Stimulated activated naive B cell treated with anti-CD40 and anti-IgM and Interleukin-4, amounts not matched to agents 10 μg/mL and 1 μg/mL and 100 μg/mL, for 72 hours (primary cell): ENCODE measurements around the gene VPS8.
A peak's percentile ranks its signal among the peaks of the same experiment; 100 is the strongest.

Experiments used
- ATAC-seq, 2 donors: fragments of 150-1000 bp; cut with Tn5 transposase; replicated peaks; 2 replicates each; pipeline ENCODE4 v1.10.0; 2021; ENCODE audit warnings: moderate library complexity in 1 of 2
- DNase-seq: peaks from one replicate; pipeline ENCODE4 v3.0.0; 2021
- H3K27ac Mint-ChIP-seq: one replicate; pipeline ENCODE4 v1.8.0; 2022; ENCODE audit warnings: mild to moderate bottlenecking, mixed read lengths
- H3K27me3 Mint-ChIP-seq, 2 donors: one replicate each; pipeline ENCODE4 v1.8.0; 2022; ENCODE audit warnings: mixed read lengths in 2 of 2
- H3K36me3 Mint-ChIP-seq, 2 donors: one replicate each; pipeline ENCODE4 v1.8.0; 2022; ENCODE audit warnings: mixed read lengths in 2 of 2, mild to moderate bottlenecking in 1 of 2
- H3K4me1 Mint-ChIP-seq, 2 donors: one replicate each; pipeline ENCODE4 v1.8.0; 2022; ENCODE audit warnings: mixed read lengths in 2 of 2, mild to moderate bottlenecking in 1 of 2
- H3K4me3 Mint-ChIP-seq, 2 donors: one replicate each; pipeline ENCODE4 v1.8.0; 2022; ENCODE audit warnings: mild to moderate bottlenecking in 2 of 2, mixed read lengths in 2 of 2, moderate library complexity in 1 of 2
- H3K9me3 Mint-ChIP-seq, 2 donors: one replicate each; pipeline ENCODE4 v1.8.0; 2022; ENCODE audit warnings: mixed read lengths in 2 of 2, mild to moderate bottlenecking in 1 of 2

VPS8 gene

GRCh38 chr3:184791171-184791570 is 20.8 kb upstream of the VPS8 start:
- peaks cover 0 to 2% of the 10 kb centered on the region in 2 donors for H3K4me1 Mint-ChIP-seq
- H3K9me3 Mint-ChIP-seq, result no peaks in the 10 kb centered on the region
- no peak overlapping the region for H3K4me3 Mint-ChIP-seq
- H3K36me3 Mint-ChIP-seq, result no peaks in the 10 kb centered on the region
- peaks cover 13 to 17% of the 10 kb centered on the region in 2 donors for H3K27me3 Mint-ChIP-seq
- no peak overlapping the region for H3K27ac Mint-ChIP-seq
- ATAC-seq (no peak), DNase-seq (no peak)

- Mint-ChIP-seq H3K9me3 (no peaks in the 10 kb centered on the region), H3K27ac (no peak overlapping the region), H3K36me3 (no peaks in the 10 kb centered on the region), H3K4me1 (no peaks in the 10 kb centered on the region), H3K27me3 (peaks cover 24 to 36% of the 10 kb centered on the region in 2 donors), H3K4me3 (no peak overlapping the region)
- ATAC-seq (peak; percentile 14 to 18), DNase-seq (no peak)
These were observed 16.3 kb upstream of the VPS8 start for GRCh38 chr3:184795522-184796190.

- DNase-seq (no peak), ATAC-seq (no peak)
- Mint-ChIP-seq H3K36me3 (no peaks in the 10 kb centered on the region), H3K27ac (no peak overlapping the region), H3K9me3 (no peaks in the 10 kb centered on the region), H3K4me3 (no peak overlapping the region), H3K27me3 (peaks cover 29 to 41% of the 10 kb centered on the region in 2 donors), H3K4me1 (no peaks in the 10 kb centered on the region)
These were observed 15.4 kb upstream of the VPS8 start for GRCh38 chr3:184796551-184796950.

- Mint-ChIP-seq H3K4me1 (no peaks in the 10 kb centered on the region), H3K27me3 (peaks cover 29 to 40% of the 10 kb centered on the region in 2 donors), H3K4me3 (no peak overlapping the region), H3K27ac (no peak overlapping the region), H3K9me3 (no peaks in the 10 kb centered on the region), H3K36me3 (no peaks in the 10 kb centered on the region)
- DNase-seq (no peak), ATAC-seq (no peak)
These were observed 15.0 kb upstream of the VPS8 start for GRCh38 chr3:184796954-184797353.

GRCh38 chr3:184798120-184798519 is 13.8 kb upstream of the VPS8 start:
- no peaks in the 10 kb centered on the region for H3K9me3 Mint-ChIP-seq
- no peaks in the 10 kb centered on the region for H3K36me3 Mint-ChIP-seq
- H3K27me3 Mint-ChIP-seq, result peaks cover 29 to 35% of the 10 kb centered on the region in 2 donors
- no peak for DNase-seq
- H3K27ac Mint-ChIP-seq, result no peak overlapping the region
- H3K4me3 Mint-ChIP-seq, result no peak overlapping the region
- ATAC-seq, result no peak
- H3K4me1 Mint-ChIP-seq, result no peaks in the 10 kb centered on the region

GRCh38 chr3:184800349-184800930 is 11.5 kb upstream of the VPS8 start:
- ATAC-seq, result no peak
- Mint-ChIP-seq H3K27ac (no peak overlapping the region), H3K27me3 (peaks cover 29 to 35% of the 10 kb centered on the region in 2 donors), H3K9me3 (no peaks in the 10 kb centered on the region), H3K36me3 (no peaks in the 10 kb centered on the region), H3K4me3 (no peak overlapping the region), H3K4me1 (peaks cover 2 to 5% of the 10 kb centered on the region in 2 donors)
- DNase-seq, result no peak

GRCh38 chr3:184801241-184801785 is 10.7 kb upstream of the VPS8 start:
- peaks cover 30 to 34% of the 10 kb centered on the region in 2 donors for H3K27me3 Mint-ChIP-seq
- ATAC-seq (no peak), DNase-seq (no peak)
- no peaks in the 10 kb centered on the region for H3K9me3 Mint-ChIP-seq
- peaks cover 2 to 6% of the 10 kb centered on the region in 2 donors for H3K4me1 Mint-ChIP-seq
- no peak overlapping the region for H3K27ac Mint-ChIP-seq
- no peak overlapping the region for H3K4me3 Mint-ChIP-seq
- no peaks in the 10 kb centered on the region for H3K36me3 Mint-ChIP-seq

GRCh38 chr3:184802150-184802549 is 9.8 kb upstream of the VPS8 start:
- DNase-seq, result no peak

GRCh38 chr3:184804801-184805200 is 7.2 kb upstream of the VPS8 start:
- H3K9me3 Mint-ChIP-seq, result no peaks in the 10 kb centered on the region
- ATAC-seq (no peak), DNase-seq (no peak)
- H3K27ac Mint-ChIP-seq, result no peak overlapping the region
- peaks cover 21 to 22% of the 10 kb centered on the region in 2 donors for H3K27me3 Mint-ChIP-seq
- H3K36me3 Mint-ChIP-seq, result no peaks in the 10 kb centered on the region
- H3K4me3 Mint-ChIP-seq, result no peak overlapping the region
- peaks cover 2 to 6% of the 10 kb centered on the region in 2 donors for H3K4me1 Mint-ChIP-seq

More at GRCh38 chr3:184802150-184802549, 9.8 kb upstream of the VPS8 start:
- peaks cover 2 to 6% of the 10 kb centered on the region in 2 donors for H3K4me1 Mint-ChIP-seq
- H3K9me3 Mint-ChIP-seq, result no peaks in the 10 kb centered on the region
- H3K27me3 Mint-ChIP-seq, result peaks cover 28 to 33% of the 10 kb centered on the region in 2 donors
- no peak overlapping the region for H3K4me3 Mint-ChIP-seq
- H3K27ac Mint-ChIP-seq, result no peak overlapping the region
- no peaks in the 10 kb centered on the region for H3K36me3 Mint-ChIP-seq
- no peak for ATAC-seq

- Mint-ChIP-seq H3K4me1 (peaks cover 2 to 6% of the 10 kb centered on the region in 2 donors), H3K27ac (peak overlapping the region; percentile 15), H3K27me3 (peaks cover 16 to 17% of the 10 kb centered on the region in 2 donors), H3K36me3 (no peaks in the 10 kb centered on the region), H3K9me3 (no peaks in the 10 kb centered on the region), H3K4me3 (no peak overlapping the region)
- ATAC-seq (no peak), DNase-seq (no peak)
These were observed 6.5 kb upstream of the VPS8 start for GRCh38 chr3:184805351-184806038.

GRCh38 chr3:184806567-184807271 is 5.2 kb upstream of the VPS8 start:
- Mint-ChIP-seq H3K4me3 (no peak overlapping the region), H3K9me3 (no peaks in the 10 kb centered on the region), H3K27ac (no peak overlapping the region), H3K27me3 (peaks cover 6 to 7% of the 10 kb centered on the region in 2 donors), H3K4me1 (peaks cover 2 to 6% of the 10 kb centered on the region in 2 donors), H3K36me3 (no peaks in the 10 kb centered on the region)
- DNase-seq (no peak), ATAC-seq (no peak)

GRCh38 chr3:184807549-184807948 is 4.4 kb upstream of the VPS8 start:
- H3K27me3 Mint-ChIP-seq, result peaks cover 5 to 7% of the 10 kb centered on the region in 2 donors
- no peak overlapping the region for H3K27ac Mint-ChIP-seq
- no peak overlapping the region for H3K4me3 Mint-ChIP-seq
- no peak for DNase-seq
- ATAC-seq, result no peak
- H3K4me1 Mint-ChIP-seq, result peaks cover 5 to 11% of the 10 kb centered on the region in 2 donors
- H3K36me3 Mint-ChIP-seq, result peaks cover 2 to 4% of the 10 kb centered on the region in 2 donors
- H3K9me3 Mint-ChIP-seq, result no peaks in the 10 kb centered on the region

- H3K4me3 Mint-ChIP-seq, result no peak overlapping the region
- H3K27me3 Mint-ChIP-seq, result peaks cover 5 to 7% of the 10 kb centered on the region in 2 donors
- H3K4me1 Mint-ChIP-seq, result peaks cover 8 to 16% of the 10 kb centered on the region in 2 donors
- ATAC-seq, result no peak
- H3K27ac Mint-ChIP-seq, result no peak overlapping the region
- no peak for DNase-seq
- peaks cover 2 to 4% of the 10 kb centered on the region in 2 donors for H3K36me3 Mint-ChIP-seq
- H3K9me3 Mint-ChIP-seq, result no peaks in the 10 kb centered on the region
These were observed 3.9 kb upstream of the VPS8 start for GRCh38 chr3:184808021-184808420.

- Mint-ChIP-seq H3K4me1 (peaks cover 14 to 30% of the 10 kb centered on the region in 2 donors), H3K4me3 (no peak overlapping the region), H3K27me3 (peaks cover 5 to 7% of the 10 kb centered on the region in 2 donors), H3K9me3 (no peaks in the 10 kb centered on the region), H3K27ac (no peak overlapping the region), H3K36me3 (peaks cover 2 to 4% of the 10 kb centered on the region in 2 donors)
- no peak for ATAC-seq
- DNase-seq, result no peak
These were observed 1.8 kb upstream of the VPS8 start for GRCh38 chr3:184810146-184810545.
